Fibroblast of mammary gland (primary cell): ENCODE measurements around the gene NKAPD1.

ENCODE experiments used
- DNase-seq: peaks from one replicate; pipeline ENCODE4 v3.0.0-alpha.2; 2010; ENCODE audit warnings: low read depth
- H3K4me3 ChIP-seq: 2 replicates; pipeline ENCODE4 v1.5.1; 2011; ENCODE audit warnings: low read depth, mild to moderate bottlenecking, low read length, moderate library complexity; ENCODE audit not compliant: control insufficient read depth
- CTCF ChIP-seq: conservative IDR thresholded peaks from 2 replicates; pipeline ENCODE4 v1.5.1; 2011; ENCODE audit warnings: low read depth, low read length, inconsistent platforms; ENCODE audit not compliant: control insufficient read depth, insufficient read depth

NKAPD1 gene

DNA sequence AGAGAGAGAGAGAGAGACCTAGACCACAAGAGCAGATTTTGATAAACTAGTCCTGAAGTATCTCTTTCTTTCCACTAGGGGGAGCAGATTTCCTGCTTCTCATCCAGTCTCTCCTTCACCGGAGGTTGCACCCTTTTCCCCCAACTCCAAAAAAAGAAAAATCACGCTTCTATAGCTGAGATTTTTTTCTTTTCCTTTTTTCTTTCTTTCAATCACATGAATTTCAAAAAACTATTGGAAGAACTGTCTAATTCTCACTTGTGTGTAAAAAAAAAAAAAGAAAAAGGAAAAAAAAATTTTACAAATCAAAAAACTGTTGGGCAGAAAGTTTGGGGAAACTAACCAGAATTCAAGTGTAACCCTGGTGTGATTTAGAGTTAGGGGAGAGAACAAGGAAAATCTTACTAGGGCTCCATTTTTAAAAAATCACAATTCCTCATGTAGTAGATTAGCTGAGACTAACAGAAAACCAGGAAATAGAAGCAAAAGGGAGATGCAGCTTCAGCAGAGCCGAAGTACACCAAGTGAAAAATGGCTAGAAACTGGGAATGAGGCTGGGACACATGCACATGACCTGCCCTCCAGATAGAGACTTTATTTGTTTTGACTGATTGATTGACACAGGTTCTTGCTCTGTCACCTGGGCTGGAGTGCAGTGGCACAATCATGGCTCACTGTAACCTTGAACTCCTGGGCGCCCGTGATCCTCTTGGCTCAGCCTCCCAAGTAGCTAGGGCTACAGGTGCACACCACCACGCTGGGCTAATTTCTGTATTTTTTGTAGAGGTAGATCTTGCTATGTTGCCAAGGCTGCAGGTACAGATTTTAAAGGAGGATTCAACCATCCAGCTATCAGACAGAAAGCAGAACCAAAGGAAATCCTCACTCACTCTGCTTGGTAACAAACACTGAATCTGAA lies 39.7 kb downstream of the NKAPD1 start:
- peak; percentile 70 for DNase-seq
- H3K4me3 ChIP-seq = no peak overlapping the region
- TF ChIP-seq CTCF = peak; percentile 81

DNA sequence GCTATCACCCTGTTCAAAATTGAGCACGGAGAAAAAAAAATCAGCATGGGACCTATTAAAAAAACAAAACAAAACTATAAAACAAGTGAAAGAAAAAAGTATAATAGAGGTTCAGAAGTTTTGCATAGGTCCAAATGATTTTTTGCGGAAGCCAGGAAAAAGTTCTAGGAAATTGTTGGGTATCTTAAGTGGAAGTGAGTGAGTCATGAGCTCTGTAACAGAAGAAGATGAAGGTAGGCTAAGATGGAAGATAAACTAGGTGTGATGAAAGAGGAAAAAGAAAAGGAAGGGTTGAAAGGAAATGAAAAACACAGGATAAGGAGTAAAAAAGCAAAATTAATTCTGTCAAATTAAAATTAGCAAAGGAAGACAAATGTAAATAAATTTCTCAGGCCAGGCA lies 40.4 kb downstream of the NKAPD1 start:
- H3K4me3 ChIP-seq = no peak overlapping the region
- no peak for DNase-seq
- no peak for TF ChIP-seq CTCF

DNA sequence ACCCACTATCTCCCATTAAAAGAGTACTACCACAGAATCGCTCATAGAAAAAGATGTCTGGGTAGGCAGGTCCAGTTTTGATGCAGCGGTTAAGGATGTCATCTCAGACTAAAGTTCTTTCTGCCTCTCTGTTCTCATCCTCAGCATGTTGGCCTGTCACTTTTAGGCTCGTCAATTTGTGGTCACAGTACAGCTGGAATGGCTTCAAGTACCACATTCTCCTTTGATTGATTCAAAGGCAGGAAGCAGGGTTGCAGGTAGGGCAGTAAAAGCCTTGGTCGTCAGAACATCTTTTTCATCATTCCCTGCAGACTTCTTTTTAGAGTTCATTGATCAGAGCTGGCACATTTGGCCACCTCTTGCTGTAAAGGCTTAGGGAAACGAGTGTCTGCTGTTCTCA lies 41.3 kb downstream of the NKAPD1 start:
- no peak for TF ChIP-seq CTCF
- no peak for DNase-seq
- H3K4me3 ChIP-seq = no peak overlapping the region

DNA sequence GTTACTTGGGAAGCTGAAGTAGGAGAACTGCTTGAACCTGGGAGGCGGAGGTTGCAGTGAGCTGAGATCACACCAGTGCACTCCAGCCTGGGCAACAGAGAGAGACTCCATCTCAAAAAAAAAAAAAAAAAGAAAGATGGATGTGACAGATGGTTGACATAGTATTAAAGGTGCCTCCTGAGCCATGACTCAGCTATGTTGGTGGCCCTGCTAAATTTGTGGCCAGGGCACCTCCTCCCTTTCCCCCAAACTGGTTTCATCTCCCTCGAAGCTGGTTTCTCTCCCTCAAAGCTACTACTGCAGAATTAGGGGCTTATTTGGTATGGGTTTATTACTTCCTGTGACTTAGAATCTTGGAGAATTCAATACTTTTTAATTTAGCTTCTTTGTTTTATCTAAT lies 44.1 kb downstream of the NKAPD1 start:
- no peak for TF ChIP-seq CTCF
- no peak for DNase-seq
- no peak overlapping the region for H3K4me3 ChIP-seq

GRCh38 chr11:112121981-112122615 lies 48.0 kb downstream of the NKAPD1 start:
- no peak for TF ChIP-seq CTCF
- no peak for DNase-seq
- no peak overlapping the region for H3K4me3 ChIP-seq

DNA sequence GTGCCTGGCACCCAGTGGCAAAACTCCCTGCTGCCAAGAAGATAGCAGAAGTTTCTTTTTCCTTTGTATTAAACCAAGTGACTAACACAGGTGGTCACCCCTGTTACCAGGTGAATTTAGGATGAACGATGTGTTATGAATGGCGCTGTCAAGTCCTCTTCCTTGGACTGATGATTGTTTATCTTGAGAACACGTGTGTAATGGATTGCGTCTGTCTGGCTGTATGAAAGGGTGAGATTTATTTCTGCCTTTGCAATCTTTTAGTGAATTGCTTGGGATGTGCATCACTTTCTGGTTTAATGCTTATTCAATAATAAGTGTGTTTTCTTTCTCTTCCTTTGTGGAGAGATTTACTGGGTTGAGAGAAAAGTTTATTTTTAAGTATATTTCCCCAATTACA lies 49.0 kb downstream of the NKAPD1 start:
- no peak for DNase-seq
- TF ChIP-seq CTCF = no peak
- H3K4me3 ChIP-seq = no peak overlapping the region
